ENCODE results near the gene NDUFC1. TPM values are rescaled to one million over a fixed set of nuclear protein-coding genes. Genes with fewer than 3 reads are reported as not detected.

The NDUFC1 gene
- total RNA-seq, 1 donor from 2014 or later, result 37.5 TPM

DNA sequence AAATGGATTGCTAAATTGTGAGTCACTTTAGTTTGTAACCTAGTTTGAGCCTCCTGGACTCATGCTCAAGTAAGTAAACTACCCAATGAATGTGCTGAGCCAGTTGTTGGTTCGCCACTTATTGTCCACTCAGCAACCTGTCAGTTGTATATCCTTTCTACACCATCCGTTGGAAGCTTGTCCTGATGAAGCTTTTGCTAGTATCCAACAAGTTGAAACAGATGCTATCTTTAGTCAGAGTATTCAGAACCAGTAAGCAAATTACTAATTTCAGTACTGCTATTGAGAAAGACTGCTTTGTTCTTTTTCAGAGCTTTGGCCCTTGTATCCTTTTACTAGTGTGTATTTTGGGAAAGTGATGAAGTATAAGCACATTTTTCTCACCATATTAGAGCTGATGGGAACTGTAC, 5.3 kb downstream of the NDUFC1 start:
- Mint-ChIP-seq H3K4me1 (ENCODE audit: low read depth) (peaks cover 30% of the 10 kb centered on the region), H3K27ac (ENCODE audit: unreplicated experiment) (no peak overlapping the region), H3K36me3 (ENCODE audit: low read depth) (peaks cover 4% of the 10 kb centered on the region), H3K9me3 (ENCODE audit: low read depth) (no peaks in the 10 kb centered on the region), H3K4me3 (ENCODE audit: unreplicated experiment) (no peak overlapping the region), H3K27me3 (ENCODE audit: low read depth) (no peaks in the 10 kb centered on the region)
- TF ChIP-seq, protein P1, sequence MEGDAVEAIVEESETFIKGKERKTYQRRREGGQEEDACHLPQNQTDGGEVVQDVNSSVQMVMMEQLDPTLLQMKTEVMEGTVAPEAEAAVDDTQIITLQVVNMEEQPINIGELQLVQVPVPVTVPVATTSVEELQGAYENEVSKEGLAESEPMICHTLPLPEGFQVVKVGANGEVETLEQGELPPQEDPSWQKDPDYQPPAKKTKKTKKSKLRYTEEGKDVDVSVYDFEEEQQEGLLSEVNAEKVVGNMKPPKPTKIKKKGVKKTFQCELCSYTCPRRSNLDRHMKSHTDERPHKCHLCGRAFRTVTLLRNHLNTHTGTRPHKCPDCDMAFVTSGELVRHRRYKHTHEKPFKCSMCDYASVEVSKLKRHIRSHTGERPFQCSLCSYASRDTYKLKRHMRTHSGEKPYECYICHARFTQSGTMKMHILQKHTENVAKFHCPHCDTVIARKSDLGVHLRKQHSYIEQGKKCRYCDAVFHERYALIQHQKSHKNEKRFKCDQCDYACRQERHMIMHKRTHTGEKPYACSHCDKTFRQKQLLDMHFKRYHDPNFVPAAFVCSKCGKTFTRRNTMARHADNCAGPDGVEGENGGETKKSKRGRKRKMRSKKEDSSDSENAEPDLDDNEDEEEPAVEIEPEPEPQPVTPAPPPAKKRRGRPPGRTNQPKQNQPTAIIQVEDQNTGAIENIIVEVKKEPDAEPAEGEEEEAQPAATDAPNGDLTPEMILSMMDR (IDR thresholded peaks at IDR 0.05), result no peak
- no peak for DNase-seq (ENCODE audit: low spot score)

DNA sequence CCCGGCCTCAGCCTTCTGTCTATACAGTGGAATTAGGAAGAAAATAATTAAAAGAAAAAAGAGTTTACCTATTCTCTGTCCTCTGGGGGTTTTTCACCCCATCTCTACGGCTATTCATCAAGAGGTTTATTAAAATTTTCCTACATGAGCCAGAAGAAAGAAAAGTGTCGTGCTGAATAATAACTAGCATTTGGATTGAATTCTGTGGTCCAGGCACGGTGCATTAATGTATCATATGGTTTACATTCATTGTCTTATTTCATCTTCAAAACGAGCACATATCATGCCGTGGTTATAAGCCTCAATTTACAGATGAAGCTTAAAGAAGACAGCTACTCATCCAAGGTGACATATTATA, 6.4 kb downstream of the NDUFC1 start:
- H3K36me3 Mint-ChIP-seq (ENCODE audit: low read depth), result peaks cover 6% of the 10 kb centered on the region
- H3K27ac Mint-ChIP-seq (ENCODE audit: unreplicated experiment), result peak overlapping the region; percentile 92
- peak overlapping the region; percentile 93 for H3K4me3 Mint-ChIP-seq (ENCODE audit: unreplicated experiment)
- no peaks in the 10 kb centered on the region for H3K9me3 Mint-ChIP-seq (ENCODE audit: low read depth)
- no peak for DNase-seq (ENCODE audit: low spot score)
- H3K4me1 Mint-ChIP-seq (ENCODE audit: low read depth), result peaks cover 30% of the 10 kb centered on the region
- TF ChIP-seq, protein P1 (IDR thresholded peaks at IDR 0.05), result peak; percentile 42
- H3K27me3 Mint-ChIP-seq (ENCODE audit: low read depth), result no peaks in the 10 kb centered on the region

DNA sequence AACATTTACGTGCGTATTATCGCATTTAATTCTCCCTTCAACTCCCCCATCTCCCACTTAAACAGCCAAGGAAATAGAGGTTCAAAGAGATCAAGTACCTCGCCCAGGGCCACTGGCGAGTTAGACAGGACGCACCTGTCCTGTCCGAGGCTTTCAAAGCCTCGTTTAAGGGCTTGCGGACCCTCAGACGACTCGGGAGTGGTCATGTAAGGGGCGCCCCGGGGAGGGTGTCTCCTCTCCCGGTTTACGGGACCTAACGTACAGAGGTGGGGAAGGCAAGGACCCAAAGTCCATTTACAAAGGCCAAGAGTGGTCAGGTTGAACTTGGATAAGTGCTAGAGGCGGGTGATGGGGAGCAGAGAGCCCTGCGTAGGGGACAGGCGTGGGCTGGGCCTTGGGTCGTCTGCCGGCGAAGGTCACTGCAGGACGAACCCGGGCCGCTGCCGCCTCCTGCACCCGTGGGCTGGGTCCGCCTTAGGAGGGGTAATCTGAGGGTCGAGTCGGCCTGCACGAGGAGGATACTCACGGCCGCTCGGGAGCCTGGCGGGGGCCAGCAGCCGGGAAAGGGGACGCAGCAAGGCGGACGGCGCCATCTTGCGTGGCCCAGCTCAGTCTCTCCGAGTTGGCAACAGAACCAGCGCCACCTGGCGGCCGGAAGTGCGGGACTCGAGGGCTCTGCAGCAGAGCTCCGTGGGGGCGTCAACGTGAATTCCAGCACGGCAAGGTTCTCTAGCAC, 6.9 kb downstream of the NDUFC1 start:
- Mint-ChIP-seq H3K36me3 (ENCODE audit: low read depth) (peaks cover 6% of the 10 kb centered on the region), H3K9me3 (ENCODE audit: low read depth) (no peaks in the 10 kb centered on the region), H3K4me1 (ENCODE audit: low read depth) (peaks cover 26% of the 10 kb centered on the region), H3K4me3 (ENCODE audit: unreplicated experiment) (peak overlapping the region; percentile 93), H3K27me3 (ENCODE audit: low read depth) (no peaks in the 10 kb centered on the region), H3K27ac (ENCODE audit: unreplicated experiment) (peak overlapping the region; percentile 92)
- TF ChIP-seq, protein P1 (IDR thresholded peaks at IDR 0.05), result peak; percentile 99
- peak; percentile 98 for DNase-seq (ENCODE audit: low spot score)

DNA sequence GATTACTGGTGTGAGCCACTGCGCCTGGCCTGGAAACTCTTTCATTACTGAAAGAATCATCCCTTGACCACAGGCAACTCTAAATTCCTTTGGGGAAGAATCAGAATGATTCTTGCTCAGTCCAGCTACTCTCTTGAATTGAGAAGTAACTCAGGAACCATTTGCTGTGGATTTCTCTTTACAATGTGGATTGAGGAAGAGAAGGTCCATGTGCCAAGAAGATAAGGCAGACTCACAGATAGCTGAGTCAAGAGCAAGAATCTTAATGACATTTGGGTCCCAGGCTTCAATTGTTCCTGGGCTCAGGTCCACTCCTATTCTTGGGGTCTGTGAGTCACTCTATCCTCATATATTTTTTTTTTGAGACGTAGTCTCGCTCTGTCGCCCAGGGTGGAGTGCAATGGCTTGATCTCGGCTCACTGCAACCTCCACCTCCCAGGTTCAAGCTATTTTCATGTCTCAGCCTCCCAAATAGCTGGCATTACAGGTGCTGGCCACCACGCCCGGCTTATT, 16.0 kb downstream of the NDUFC1 start:
- TF ChIP-seq, protein P1 (IDR thresholded peaks at IDR 0.05), result no peak
- H3K4me3 Mint-ChIP-seq (ENCODE audit: unreplicated experiment), result no peak overlapping the region
- H3K36me3 Mint-ChIP-seq (ENCODE audit: low read depth), result peaks cover 8% of the 10 kb centered on the region
- no peak for DNase-seq (ENCODE audit: low spot score)
- no peak overlapping the region for H3K27ac Mint-ChIP-seq (ENCODE audit: unreplicated experiment)
- H3K4me1 Mint-ChIP-seq (ENCODE audit: low read depth), result peaks cover 17% of the 10 kb centered on the region
- H3K27me3 Mint-ChIP-seq (ENCODE audit: low read depth), result no peaks in the 10 kb centered on the region
- no peaks in the 10 kb centered on the region for H3K9me3 Mint-ChIP-seq (ENCODE audit: low read depth)

DNA sequence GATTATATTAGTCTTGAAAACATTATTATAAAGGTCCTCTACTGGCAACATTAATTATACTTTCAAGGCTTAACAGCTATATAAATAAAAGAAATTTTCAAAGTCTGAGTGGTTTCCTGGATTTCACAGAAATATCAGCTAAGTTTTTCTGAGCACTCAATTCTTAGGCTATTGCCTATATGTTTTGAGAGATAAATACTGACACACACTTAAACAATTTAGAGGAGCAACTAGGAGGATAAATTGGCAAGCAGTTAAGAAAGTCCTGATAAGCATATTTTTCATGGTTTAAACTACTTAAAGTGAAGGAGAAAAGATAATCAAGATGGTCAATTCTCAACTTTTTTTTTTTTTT, 19.6 kb downstream of the NDUFC1 start:
- no peaks in the 10 kb centered on the region for H3K9me3 Mint-ChIP-seq (ENCODE audit: low read depth)
- H3K36me3 Mint-ChIP-seq (ENCODE audit: low read depth), result peaks cover 2% of the 10 kb centered on the region
- no peaks in the 10 kb centered on the region for H3K27me3 Mint-ChIP-seq (ENCODE audit: low read depth)
- DNase-seq (ENCODE audit: low spot score), result no peak
- H3K4me3 Mint-ChIP-seq (ENCODE audit: unreplicated experiment), result no peak overlapping the region
- no peak overlapping the region for H3K27ac Mint-ChIP-seq (ENCODE audit: unreplicated experiment)
- TF ChIP-seq, protein P1 (IDR thresholded peaks at IDR 0.05), result no peak
- peaks cover 34% of the 10 kb centered on the region for H3K4me1 Mint-ChIP-seq (ENCODE audit: low read depth)

All from chondrocyte (in vitro differentiated cells).